LNCAP (cell line): ENCODE results near the gene SLC4A3.

Experiments
- TF ChIP-seq, protein P1 (sequence below): fragments of 450-650 bp; IDR thresholded peaks from 2 replicates; pipeline ENCODE4 v1.5.1; 2017; ENCODE audit warnings: mild to moderate bottlenecking

SLC4A3 gene

DNA sequence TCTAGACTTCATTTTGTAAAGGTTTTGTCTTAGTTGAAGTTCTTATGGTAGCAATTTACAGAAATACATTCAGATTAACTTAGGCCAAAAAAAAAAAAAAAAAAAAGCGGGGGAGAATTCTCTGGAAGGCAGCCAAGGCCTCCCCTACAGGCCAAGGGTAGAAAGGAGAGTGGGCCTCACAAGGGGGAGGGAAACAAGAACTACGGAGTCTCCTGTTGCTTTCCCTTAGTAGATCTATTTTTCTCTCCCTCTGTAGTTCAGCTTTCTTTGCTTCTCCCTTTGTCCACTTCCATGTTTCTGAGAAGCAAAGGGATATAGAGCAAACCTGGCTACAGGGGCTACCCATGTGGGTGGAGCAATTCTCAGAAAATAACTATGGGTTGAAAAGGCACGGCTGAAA, 32.2 kb upstream of the SLC4A3 start:
- TF ChIP-seq, protein P1, sequence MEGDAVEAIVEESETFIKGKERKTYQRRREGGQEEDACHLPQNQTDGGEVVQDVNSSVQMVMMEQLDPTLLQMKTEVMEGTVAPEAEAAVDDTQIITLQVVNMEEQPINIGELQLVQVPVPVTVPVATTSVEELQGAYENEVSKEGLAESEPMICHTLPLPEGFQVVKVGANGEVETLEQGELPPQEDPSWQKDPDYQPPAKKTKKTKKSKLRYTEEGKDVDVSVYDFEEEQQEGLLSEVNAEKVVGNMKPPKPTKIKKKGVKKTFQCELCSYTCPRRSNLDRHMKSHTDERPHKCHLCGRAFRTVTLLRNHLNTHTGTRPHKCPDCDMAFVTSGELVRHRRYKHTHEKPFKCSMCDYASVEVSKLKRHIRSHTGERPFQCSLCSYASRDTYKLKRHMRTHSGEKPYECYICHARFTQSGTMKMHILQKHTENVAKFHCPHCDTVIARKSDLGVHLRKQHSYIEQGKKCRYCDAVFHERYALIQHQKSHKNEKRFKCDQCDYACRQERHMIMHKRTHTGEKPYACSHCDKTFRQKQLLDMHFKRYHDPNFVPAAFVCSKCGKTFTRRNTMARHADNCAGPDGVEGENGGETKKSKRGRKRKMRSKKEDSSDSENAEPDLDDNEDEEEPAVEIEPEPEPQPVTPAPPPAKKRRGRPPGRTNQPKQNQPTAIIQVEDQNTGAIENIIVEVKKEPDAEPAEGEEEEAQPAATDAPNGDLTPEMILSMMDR: no peak

DNA sequence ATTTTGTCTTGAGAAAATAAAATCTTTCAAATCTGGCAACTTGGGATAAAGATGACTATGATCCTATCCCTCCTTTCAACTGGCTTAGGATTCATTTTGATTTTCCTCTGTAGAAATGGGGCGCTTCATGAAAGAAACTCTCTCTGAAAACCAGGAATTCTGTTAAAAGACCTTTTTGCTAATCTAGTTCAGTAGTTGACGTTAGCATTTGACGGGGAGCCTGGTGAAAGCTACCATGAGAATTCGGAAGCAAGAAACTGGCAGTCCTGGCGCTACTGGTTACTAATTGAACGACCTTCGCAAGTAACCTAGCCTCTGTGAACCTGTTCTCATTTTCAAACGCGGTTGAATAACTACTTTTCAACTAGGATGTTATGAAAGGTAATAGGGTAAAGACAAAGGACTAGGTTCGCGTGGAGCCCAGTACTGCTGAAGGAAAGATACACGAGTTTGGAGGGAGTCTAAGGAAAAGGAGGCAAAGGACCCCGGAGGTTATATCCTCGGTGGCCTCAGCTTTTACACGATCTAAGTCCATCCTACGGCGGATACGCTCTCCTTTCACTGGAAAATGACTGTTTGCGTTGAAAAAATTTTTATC, 30.4 kb upstream of the SLC4A3 start:
- TF ChIP-seq, protein P1: no peak

DNA sequence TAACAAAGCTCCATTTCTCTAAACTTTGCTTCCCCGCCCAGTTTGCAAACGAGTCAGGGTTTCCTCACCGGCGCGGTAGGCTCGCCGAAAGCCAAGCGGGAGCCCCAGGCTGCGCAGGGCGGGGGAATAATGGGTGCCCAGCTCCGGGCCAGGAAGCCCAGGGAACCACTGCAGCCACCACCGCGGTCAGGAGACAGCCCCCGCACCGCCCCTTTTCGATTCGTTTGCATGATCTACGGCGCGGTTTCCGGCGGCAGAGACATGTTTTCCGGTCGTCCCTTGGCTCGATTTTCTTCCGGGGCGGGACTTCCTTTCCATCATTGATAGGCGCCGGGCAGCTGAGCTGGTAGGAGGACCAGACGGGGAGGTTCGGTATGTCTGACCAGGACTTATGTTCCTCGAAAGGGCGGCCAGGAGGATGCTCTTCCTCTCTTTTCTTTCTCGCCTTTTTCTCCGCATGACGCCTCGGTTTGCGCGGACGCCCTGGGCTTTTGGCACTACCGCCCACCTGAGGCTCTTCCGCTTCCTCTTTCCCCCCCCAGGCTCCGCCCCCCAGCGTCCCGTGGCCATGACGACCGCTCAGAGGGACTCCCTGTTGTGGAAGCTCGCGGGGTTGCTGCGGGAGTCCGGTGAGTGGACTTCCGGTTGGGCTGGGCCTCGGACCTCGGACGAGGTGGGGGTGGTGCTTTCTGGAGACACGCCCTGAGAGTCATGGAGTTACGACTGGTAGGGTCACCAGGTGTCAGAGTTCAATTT, 29.7 kb upstream of the SLC4A3 start, which contains the start of gene STK11IP:
TSS of gene STK11IP (plus strand) at position 306 of the 756 bp plus-strand sequence. CDS start at position 569, 263 bp downstream.
- TF ChIP-seq, protein P1: no peak

DNA sequence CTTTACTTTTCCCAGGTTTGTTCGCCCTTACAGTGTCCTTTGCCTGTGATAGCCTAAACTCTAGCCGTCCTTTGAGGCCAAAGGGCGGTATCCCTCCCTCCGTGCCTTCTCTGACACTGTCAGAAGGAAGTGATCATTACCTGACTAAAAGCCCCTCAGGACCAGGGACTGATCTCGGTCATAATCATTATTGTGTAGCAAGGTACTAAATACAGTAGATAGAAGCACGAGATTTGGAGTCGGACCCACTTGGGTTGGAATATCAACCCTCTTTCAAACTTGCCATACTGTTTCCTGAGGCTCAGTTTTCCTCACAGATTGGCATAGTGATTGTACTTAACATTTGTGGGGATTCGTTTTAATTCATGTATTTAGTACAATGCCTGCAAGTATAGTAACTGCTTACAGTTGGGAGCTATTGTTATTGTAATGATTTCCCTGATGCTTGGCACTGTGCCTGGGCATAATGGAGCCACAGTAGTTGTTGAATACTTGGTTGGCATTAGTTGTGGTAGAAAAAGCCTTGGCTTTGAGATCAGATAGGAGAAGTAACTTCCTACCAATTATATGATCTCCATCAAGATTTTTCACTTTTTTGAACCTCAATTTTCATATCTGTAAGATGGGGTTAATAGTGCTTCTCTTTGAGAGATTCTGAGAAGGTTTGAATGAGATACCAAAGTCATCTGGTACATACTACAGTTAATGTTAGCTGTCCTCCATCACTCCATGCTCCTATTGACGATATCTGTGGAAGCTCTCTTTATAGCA, 28.9 kb upstream of the SLC4A3 start:
- TF ChIP-seq, protein P1: no peak

DNA sequence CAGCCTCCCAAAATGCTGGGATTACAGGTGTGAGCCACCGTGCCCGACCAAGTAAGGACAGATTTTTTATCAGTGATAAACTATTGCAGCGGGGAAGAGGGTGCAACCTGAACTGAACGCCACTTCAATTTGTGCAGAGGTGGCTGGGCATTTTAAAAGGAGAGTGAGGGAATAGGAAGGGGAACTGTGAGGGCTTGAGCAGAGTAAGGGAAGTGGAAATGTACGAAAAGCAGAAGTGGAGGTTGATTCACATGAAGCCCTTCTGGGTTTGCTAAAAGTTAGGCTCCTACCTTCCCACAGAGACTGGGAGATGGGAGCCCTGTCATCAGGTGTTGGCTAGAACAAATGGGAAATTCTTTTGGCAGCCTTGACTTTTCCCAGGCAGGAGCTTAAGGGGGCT, 23.7 kb upstream of the SLC4A3 start:
- TF ChIP-seq, protein P1: no peak

DNA sequence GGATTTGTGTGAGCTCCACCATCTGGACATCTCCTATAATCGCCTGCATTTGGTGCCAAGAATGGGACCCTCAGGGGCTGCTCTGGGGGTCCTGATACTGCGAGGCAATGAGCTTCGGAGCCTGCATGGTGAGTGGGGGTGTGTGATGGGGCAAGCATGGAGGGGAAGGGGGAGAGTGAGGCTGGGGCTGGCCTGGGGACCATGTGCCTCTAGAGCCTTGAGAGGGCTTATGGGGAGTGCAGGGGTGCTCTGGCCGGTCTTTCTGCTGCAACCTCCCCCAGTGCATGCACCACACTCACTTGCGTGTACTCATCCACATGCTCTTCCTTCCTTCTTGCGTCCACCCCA, 21.8 kb upstream of the SLC4A3 start:
- TF ChIP-seq, protein P1: no peak

DNA sequence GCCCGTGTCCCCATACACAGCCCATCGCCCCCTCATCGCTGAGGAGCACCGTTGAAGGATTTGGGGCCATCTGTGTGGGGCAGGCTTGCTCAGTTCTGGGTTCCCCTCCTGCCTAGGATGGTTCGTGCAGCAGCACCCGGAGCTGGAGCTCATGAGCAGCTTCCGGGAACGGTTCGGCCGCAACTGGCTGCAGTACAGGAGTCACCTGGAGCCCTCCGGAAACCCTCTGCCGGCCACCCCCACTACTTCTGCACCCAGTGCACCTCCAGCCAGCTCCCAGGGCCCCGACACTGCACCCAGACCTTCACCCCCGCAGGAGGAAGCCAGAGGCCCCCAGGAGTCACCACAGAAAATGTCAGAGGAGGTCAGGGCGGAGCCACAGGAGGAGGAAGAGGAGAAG, 19.5 kb upstream of the SLC4A3 start:
- TF ChIP-seq, protein P1: no peak
